ENCODE results near the gene GSTO2.

GSTO2 gene

DNA sequence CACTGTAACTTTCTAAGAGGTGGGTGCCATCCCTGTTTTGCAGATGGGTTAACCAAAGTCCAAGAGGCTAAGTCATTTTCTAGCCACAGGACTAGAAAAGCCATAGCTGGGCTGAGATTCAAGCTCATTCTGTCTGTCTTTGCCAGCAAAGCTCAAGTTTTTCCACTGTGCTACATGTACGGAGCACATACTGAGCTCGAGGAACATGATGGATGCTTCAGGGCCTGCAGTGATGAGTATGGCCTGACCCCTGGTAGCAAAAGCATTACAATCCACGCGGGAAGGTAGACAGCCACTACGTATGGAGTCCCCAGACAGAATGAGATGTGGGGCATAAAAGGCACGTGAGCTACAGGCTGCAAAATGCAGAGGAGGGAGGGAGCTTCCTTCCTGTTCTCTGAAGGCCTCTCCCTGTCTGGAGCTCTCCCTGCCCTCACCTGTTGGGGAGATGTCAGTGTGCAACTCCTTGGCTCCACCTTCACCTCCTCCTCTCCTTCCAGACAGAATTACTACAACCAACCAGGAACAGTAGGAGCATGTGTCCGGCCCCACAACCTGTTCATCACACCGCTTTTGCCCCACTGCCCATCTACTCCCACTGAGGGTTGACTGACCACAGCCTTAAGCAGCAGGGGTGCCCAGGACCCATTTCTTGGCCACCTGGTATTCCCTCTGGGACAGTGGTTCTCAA, 52.9 kb downstream of the GSTO2 start:
- Histone ChIP-seq H3K4me3 (ENCODE audit: low read depth, low read length) (no peak overlapping the region), H3K9me3 (ENCODE audit: severe bottlenecking) (no peaks in the 10 kb centered on the region), H3K27me3 (ENCODE audit: insufficient read depth, low read depth, severe bottlenecking) (no peaks in the 10 kb centered on the region), H3K36me3 (no peaks in the 10 kb centered on the region), H3K27ac (no peak overlapping the region)
- TF ChIP-seq, protein P1, sequence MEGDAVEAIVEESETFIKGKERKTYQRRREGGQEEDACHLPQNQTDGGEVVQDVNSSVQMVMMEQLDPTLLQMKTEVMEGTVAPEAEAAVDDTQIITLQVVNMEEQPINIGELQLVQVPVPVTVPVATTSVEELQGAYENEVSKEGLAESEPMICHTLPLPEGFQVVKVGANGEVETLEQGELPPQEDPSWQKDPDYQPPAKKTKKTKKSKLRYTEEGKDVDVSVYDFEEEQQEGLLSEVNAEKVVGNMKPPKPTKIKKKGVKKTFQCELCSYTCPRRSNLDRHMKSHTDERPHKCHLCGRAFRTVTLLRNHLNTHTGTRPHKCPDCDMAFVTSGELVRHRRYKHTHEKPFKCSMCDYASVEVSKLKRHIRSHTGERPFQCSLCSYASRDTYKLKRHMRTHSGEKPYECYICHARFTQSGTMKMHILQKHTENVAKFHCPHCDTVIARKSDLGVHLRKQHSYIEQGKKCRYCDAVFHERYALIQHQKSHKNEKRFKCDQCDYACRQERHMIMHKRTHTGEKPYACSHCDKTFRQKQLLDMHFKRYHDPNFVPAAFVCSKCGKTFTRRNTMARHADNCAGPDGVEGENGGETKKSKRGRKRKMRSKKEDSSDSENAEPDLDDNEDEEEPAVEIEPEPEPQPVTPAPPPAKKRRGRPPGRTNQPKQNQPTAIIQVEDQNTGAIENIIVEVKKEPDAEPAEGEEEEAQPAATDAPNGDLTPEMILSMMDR (IDR thresholded peaks at IDR 0.05; ENCODE audit: low read depth, low read length), result no peak
- no peak for DNase-seq

DNA sequence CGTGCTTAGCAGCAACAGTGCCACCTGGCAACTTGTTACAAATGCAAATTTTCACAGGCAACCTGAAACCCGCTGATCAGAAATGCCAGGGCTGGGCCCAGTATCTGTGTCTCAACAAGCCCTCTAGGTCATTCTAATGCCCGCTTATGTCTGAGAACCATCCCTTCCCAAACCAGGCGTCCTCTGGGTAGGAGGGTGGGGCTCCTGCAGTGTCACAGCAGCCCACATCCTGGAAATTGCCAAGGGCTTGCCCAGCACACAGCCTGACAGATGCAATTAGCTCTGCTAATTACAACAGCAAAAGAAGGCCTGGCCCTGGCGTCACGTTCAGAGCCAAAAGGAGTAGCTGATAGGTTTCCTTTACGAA, 53.4 kb downstream of the GSTO2 start:
- Histone ChIP-seq H3K9me3 (ENCODE audit: severe bottlenecking) (no peaks in the 10 kb centered on the region), H3K36me3 (no peaks in the 10 kb centered on the region), H3K4me3 (ENCODE audit: low read depth, low read length) (no peak overlapping the region), H3K27me3 (ENCODE audit: insufficient read depth, low read depth, severe bottlenecking) (no peaks in the 10 kb centered on the region), H3K27ac (no peak overlapping the region)
- DNase-seq, result no peak
- TF ChIP-seq, protein P1 (IDR thresholded peaks at IDR 0.05; ENCODE audit: low read depth, low read length), result no peak

DNA sequence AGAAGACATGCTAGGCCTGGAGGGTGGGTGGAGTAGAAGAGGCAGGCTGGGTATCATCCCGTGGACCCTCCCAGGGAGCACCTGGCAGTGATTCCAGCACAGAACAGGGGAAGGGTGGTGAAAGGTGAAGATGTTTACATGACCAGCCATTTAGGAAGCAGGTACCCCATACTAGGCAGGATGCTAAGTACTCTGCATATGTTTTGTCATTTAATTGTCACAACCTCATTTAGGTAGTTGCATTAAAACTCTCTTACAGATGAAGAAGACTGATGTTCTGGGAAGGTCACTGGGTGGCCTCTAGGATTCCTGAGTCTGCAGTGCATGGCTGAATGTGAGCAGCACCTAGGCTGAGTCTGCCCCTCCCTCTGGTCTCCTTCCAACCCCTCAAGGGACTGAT, 54.1 kb downstream of the GSTO2 start:
- TF ChIP-seq, protein P1 (IDR thresholded peaks at IDR 0.05; ENCODE audit: low read depth, low read length), result no peak
- Histone ChIP-seq H3K9me3 (ENCODE audit: severe bottlenecking) (no peaks in the 10 kb centered on the region), H3K36me3 (no peaks in the 10 kb centered on the region), H3K27ac (no peak overlapping the region), H3K27me3 (ENCODE audit: insufficient read depth, low read depth, severe bottlenecking) (no peaks in the 10 kb centered on the region), H3K4me3 (ENCODE audit: low read depth, low read length) (no peak overlapping the region)
- DNase-seq, result no peak

DNA sequence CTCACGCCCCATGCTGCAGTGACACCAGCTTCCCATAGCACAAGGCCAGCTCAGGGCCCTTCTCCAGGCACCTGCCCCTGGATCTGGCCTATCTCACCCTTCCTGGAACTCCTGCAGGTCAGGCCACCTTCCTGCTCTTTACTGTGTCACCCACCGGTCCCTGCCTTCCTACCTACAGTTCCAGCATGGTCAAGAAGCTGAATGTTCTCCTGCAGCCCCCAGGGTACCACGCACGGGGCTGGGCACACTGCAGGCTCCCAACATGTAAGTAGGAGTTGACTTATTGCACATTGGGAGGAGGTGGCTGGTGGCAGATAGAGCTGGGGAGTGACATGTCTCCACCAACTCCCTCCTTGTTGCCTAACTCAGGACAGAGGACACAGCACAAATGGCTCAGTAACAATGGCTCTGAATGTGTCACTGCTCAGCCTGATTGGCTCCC, 54.8 kb downstream of the GSTO2 start:
- no peak for DNase-seq
- Histone ChIP-seq H3K27ac (no peak overlapping the region), H3K4me3 (ENCODE audit: low read depth, low read length) (no peak overlapping the region), H3K36me3 (no peaks in the 10 kb centered on the region), H3K9me3 (ENCODE audit: severe bottlenecking) (no peaks in the 10 kb centered on the region), H3K27me3 (ENCODE audit: insufficient read depth, low read depth, severe bottlenecking) (no peaks in the 10 kb centered on the region)
- TF ChIP-seq, protein P1 (IDR thresholded peaks at IDR 0.05; ENCODE audit: low read depth, low read length), result no peak

DNA sequence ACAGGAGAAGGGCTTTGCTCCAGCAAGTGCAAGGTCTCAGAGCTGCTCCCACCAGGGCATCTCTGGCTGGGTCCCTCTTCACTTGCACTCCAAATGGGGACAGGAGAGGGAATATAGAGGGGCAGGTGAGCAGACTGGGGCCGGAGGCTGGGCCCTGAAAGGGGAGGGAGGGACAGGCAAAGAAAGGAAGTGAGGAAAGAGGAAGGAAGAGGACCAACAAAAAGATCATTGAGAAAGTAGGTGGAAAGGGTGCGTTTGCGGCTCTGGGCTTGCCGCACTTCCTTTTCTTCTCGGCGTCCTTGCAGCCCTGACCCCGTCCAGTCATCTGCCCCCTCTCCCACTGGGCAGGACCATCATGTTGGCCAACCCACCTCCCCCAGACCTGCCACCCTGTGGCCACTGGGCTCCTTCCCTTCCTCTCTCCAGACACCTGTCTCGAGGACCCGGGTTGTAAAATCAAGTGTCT, 55.3 kb downstream of the GSTO2 start:
- no peaks in the 10 kb centered on the region for H3K36me3 ChIP-seq
- no peak overlapping the region for H3K27ac ChIP-seq
- H3K27me3 ChIP-seq (ENCODE audit: insufficient read depth, low read depth, severe bottlenecking), result no peaks in the 10 kb centered on the region
- H3K9me3 ChIP-seq (ENCODE audit: severe bottlenecking), result no peaks in the 10 kb centered on the region
- TF ChIP-seq, protein P1 (IDR thresholded peaks at IDR 0.05; ENCODE audit: low read depth, low read length), result no peak
- DNase-seq, result no peak
- no peak overlapping the region for H3K4me3 ChIP-seq (ENCODE audit: low read depth, low read length)

DNA sequence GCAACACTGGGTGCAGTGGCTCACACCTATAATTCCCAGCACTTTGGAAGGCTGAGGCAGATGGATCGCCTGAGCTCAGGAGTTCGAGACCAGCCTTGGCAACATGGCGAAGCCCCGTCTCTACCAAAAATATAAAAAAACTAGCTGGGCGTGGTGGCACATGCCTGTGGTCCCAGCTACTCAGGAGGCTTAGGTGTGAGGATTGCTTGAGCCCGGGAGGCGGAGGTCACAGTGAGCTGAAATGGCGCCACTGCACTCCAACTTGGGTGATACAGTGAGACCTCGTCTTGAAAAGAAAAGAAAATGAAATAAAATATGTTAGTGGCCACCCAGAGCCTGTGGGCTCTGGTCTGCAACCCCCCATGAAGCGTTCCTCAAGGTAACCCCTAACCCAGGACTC, 55.9 kb downstream of the GSTO2 start:
- Histone ChIP-seq H3K27ac (no peak overlapping the region), H3K9me3 (ENCODE audit: severe bottlenecking) (no peaks in the 10 kb centered on the region), H3K4me3 (ENCODE audit: low read depth, low read length) (no peak overlapping the region), H3K36me3 (no peaks in the 10 kb centered on the region), H3K27me3 (ENCODE audit: insufficient read depth, low read depth, severe bottlenecking) (no peaks in the 10 kb centered on the region)
- TF ChIP-seq, protein P1 (IDR thresholded peaks at IDR 0.05; ENCODE audit: low read depth, low read length), result no peak
- no peak for DNase-seq

All from WERI-Rb-1 (cell line).